ENCODE measurements around the gene FAN1. TPM values are rescaled to one million over a fixed set of nuclear protein-coding genes. Genes with fewer than 3 reads are reported as not detected.

Gene FAN1
- total and polyA plus RNA-seq, 2 donors (not counting 3 experiments of a cell fraction or from before 2014, with no cell fraction given), result 4.3 to 11.7 TPM

- Histone ChIP-seq H3K36me3 (ENCODE audit: control insufficient read depth in 2 of 2, extremely low read depth in 1 of 2, insufficient read depth in 2 of 2, low read length in 2 of 2) (peaks cover 0 to 6% of the 10 kb centered on the region in 2 experiments), H3K9me3 (replicated peaks; ENCODE audit: control insufficient read depth, insufficient read depth, low read length) (no peaks in the 10 kb centered on the region), H3K27me3 (ENCODE audit: control insufficient read depth in 2 of 2, insufficient read depth in 2 of 2, low read length in 2 of 2) (no peaks in the 10 kb centered on the region), H3K9ac (replicated peaks; ENCODE audit: extremely low read depth, insufficient read depth, low read length) (no peak overlapping the region), H4K20me1 (replicated peaks; ENCODE audit: control insufficient read depth, extremely low read depth, insufficient read depth, low read length) (no peaks in the 10 kb centered on the region), H3K4me2 (ENCODE audit: insufficient read depth, low read length) (no peak overlapping the region), H3K27ac (ENCODE audit: insufficient read depth, low read depth, low read length) (no peak overlapping the region), H3K4me1 (ENCODE audit: control insufficient read depth, extremely low read depth, insufficient read depth, low read length) (peaks cover 16% of the 10 kb centered on the region), H3K9me1 (replicated peaks; ENCODE audit: control insufficient read depth, extremely low read depth, insufficient read depth, low read length) (no peaks in the 10 kb centered on the region), H3K79me2 (ENCODE audit: control insufficient read depth, insufficient read depth, low read length) (no peaks in the 10 kb centered on the region), H2AFZ (ENCODE audit: low read depth, low read length) (no peak overlapping the region), H3K4me3 (replicated peaks in 1 of 3; ENCODE audit: insufficient read depth in 1 of 3, low read depth in 1 of 3, low read length in 3 of 3) (no peak overlapping the region)
- dilution Hi-C loops (cut with MboI; ENCODE audit: extremely low pct_ligation_motif_present, low sequenced_read_pairs), result no loop called here
- intact Hi-C loops (cut with micrococcal nuclease), result no loop called here
- DNase-seq (ENCODE audit: low read depth, low spot score), result no peak
- no TSS peak for BruUV-seq (replicated peaks)
- no peak for TF ChIP-seq EZH2 (IDR thresholded peaks at IDR 0.05; ENCODE audit: borderline replicate concordance, low read depth, low read length, severe bottlenecking)
- TF ChIP-seq MAX (IDR thresholded peaks at IDR 0.05; ENCODE audit: insufficient read depth, insufficient read length), result no peak
- TF ChIP-seq CTCF (IDR thresholded peaks at IDR 0.05; ENCODE audit: extremely low read depth in 1 of 2, insufficient read depth in 1 of 2, low read depth in 1 of 2, low read length in 2 of 2), result no peak
- no peak for TF ChIP-seq GATA2 (IDR thresholded peaks at IDR 0.05; ENCODE audit: insufficient read depth, insufficient read length, low read depth, low read length)
- no peak for TF ChIP-seq JUN (IDR thresholded peaks at IDR 0.05; ENCODE audit: borderline replicate concordance, insufficient read depth, insufficient read length, low read depth)
- TF ChIP-seq FOS (IDR thresholded peaks at IDR 0.05; ENCODE audit: borderline replicate concordance, insufficient read depth, low read length), result no peak
- TF ChIP-seq POLR2A (IDR thresholded peaks at IDR 0.05; ENCODE audit: low read depth, low read length), result no peak
- TF ChIP-seq MYC (IDR thresholded peaks at IDR 0.05; ENCODE audit: low read depth, low read length), result no peak
- no peak for TF ChIP-seq POLR2AphosphoS5 (IDR thresholded peaks at IDR 0.05; ENCODE audit: insufficient read depth, low read depth, low read length)
- ChIA-PET CTCF (interaction anchor here (1.8 to 2.4 kb wide), 2 partner anchors 59 to 211 kb away, joined by 5 to 7 read pairs; no protein-coding TSS in a partner anchor), POLR2A (no interaction called here)
- FAIRE-seq, result no peak
Measured at GRCh38 chr15:30918366-30918765, 14.7 kb downstream of the FAN1 start.
